Subcutaneous abdominal adipose tissue (tissue), 5 donors: ENCODE measurements around the gene SRM.
A peak's percentile ranks its signal among the peaks of the same experiment; 100 is the strongest.
"Not testable (repeated sequence)": the region's sequence is repeated elsewhere in the genome, so short reads cannot be mapped to it uniquely, and the experiment has no call there.

Experiments used
- H3K27ac ChIP-seq: one replicate; pipeline ENCODE4 v1.7.0; 2013; ENCODE audit warnings: low read depth, mild to moderate bottlenecking, inconsistent platforms, low read length, moderate library complexity
- H3K27me3 ChIP-seq, 5 donors: one replicate each; pipeline ENCODE4 v1.7.0; 2013; ENCODE audit warnings: low read length in 5 of 5, inconsistent platforms in 1 of 5; ENCODE audit not compliant: control insufficient read depth in 5 of 5, insufficient read depth in 4 of 5
- H3K36me3 ChIP-seq, 5 donors: one replicate each; pipeline ENCODE4 v1.7.0; 2013; ENCODE audit warnings: low read length in 5 of 5; ENCODE audit not compliant: control insufficient read depth in 5 of 5, insufficient read depth in 5 of 5
- H3K4me1 ChIP-seq, 5 donors: one replicate each; pipeline ENCODE4 v1.7.0; 2013; ENCODE audit warnings: low read length in 5 of 5, mild to moderate bottlenecking in 3 of 5, moderate library complexity in 1 of 5; ENCODE audit not compliant: control insufficient read depth in 5 of 5, insufficient read depth in 5 of 5
- H3K4me3 ChIP-seq, 5 donors: one replicate each; pipeline ENCODE4 v1.7.0; 2013; ENCODE audit warnings: low read length in 5 of 5, low read depth in 1 of 5
- H3K9ac ChIP-seq, 5 donors: one replicate each; pipeline ENCODE4 v1.7.0; 2013; ENCODE audit warnings: low read length in 5 of 5, mild to moderate bottlenecking in 4 of 5, moderate library complexity in 3 of 5
- H3K9me3 ChIP-seq, 5 donors: one replicate each; pipeline ENCODE4 v1.7.0; 2013; ENCODE audit warnings: low read length in 5 of 5; ENCODE audit not compliant: control insufficient read depth in 5 of 5
- donor health status: healthy.
- donor health status: healthy.
- donor health status: healthy.
- donor health status: healthy.
- donor health status: healthy.

Gene SRM

DNA sequence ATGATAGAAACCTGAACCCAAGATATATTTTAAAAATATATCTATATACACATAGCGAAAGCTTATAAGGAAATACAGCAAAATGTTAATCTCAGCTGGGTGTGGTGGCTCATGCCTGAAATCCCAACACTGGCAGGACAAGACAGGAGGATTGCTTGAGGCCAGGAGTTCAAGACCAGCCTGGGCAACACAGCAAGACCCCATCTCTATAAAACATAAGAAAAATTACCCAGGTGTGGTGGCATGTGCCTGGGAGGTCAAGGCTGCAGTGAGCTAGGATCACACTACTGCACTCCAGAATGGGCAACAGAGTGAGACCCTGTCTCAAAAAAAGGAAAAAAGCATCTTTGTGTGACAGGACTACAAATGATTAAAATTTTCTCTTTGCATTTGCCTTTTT, 6.0 kb upstream of the SRM start:
- Histone ChIP-seq H3K9ac (no peak overlapping the region), H3K9me3 (peaks cover 0 to 5% (median 0%) of the 10 kb centered on the region in 5 donors), H3K4me3 (no peak overlapping the region), H3K4me1 (peaks cover 1 to 8% (median 6%) of the 10 kb centered on the region in 5 donors), H3K27me3 (no peaks in the 10 kb centered on the region), H3K27ac (no peak overlapping the region), H3K36me3 (peaks cover 5 to 62% (median 60%) of the 10 kb centered on the region in 5 donors)

GRCh38 chr1:11064942-11065341, 5.1 kb upstream of the SRM start:
- peaks cover 2 to 54% (median 51%) of the 10 kb centered on the region in 5 donors for H3K36me3 ChIP-seq
- H3K4me1 ChIP-seq, result peaks cover 3 to 13% (median 12%) of the 10 kb centered on the region in 5 donors
- no peak overlapping the region for H3K9ac ChIP-seq

DNA sequence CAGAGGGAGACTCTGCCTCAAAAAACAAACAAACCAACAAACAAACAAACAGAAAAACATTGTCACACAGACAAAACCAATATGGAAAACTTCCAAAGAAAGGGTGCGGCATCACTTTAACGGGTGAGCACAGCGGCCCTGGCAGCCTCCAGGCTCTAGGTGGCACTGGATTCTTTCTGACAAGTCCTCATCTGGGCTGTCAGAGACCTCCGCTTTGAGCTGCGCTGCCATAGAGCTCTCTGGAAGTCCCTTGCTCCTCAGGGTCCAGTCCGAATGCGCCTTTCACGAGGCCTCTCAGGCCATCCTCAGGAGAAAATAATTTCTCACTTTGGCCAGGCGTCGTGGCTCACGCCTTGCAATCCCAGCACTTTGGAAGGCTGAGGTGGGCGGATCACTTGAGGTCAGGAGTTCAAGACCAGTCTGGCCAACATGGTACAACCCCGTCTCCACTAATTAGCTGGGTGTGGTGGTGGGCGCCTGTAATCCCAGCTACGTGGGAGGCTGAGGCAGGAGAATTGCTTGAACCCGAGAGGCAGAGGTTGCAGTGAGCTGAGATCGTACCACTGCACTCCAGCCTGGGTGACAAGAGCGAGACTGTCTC, 4.2 kb upstream of the SRM start:
- not testable (repeated sequence) for H3K9me3 ChIP-seq, H3K27ac ChIP-seq, H3K4me3 ChIP-seq, H3K27me3 ChIP-seq, H3K9ac ChIP-seq
- H3K36me3 ChIP-seq, result peaks cover 2 to 45% (median 42%) of the 10 kb centered on the region in 5 donors
- H3K4me1 ChIP-seq, result peaks cover 3 to 20% (median 17%) of the 10 kb centered on the region in 5 donors

More at GRCh38 chr1:11064942-11065341, 5.1 kb upstream of the SRM start:
- Histone ChIP-seq H3K4me3 (no peak overlapping the region), H3K9me3 (peaks cover 0 to 5% (median 0%) of the 10 kb centered on the region in 5 donors), H3K27ac (no peak overlapping the region), H3K27me3 (no peaks in the 10 kb centered on the region)

GRCh38 chr1:11062965-11063401, 3.2 kb upstream of the SRM start:
- Histone ChIP-seq H3K4me1 (peaks cover 3 to 27% (median 23%) of the 10 kb centered on the region in 5 donors), H3K27ac (no peak overlapping the region), H3K27me3 (no peaks in the 10 kb centered on the region), H3K36me3 (peaks cover 2 to 35% (median 33%) of the 10 kb centered on the region in 5 donors), H3K9ac (no peak overlapping the region), H3K9me3 (peaks cover 0 to 5% (median 0%) of the 10 kb centered on the region in 5 donors), H3K4me3 (no peak overlapping the region)

GRCh38 chr1:11061652-11062365, 2.0 kb upstream of the SRM start:
- H3K27ac ChIP-seq, result no peak overlapping the region
- H3K27me3 ChIP-seq, result no peaks in the 10 kb centered on the region
- peaks cover 2 to 34% (median 28%) of the 10 kb centered on the region in 5 donors for H3K36me3 ChIP-seq
- peaks cover 3 to 27% (median 23%) of the 10 kb centered on the region in 5 donors for H3K4me1 ChIP-seq
- H3K9me3 ChIP-seq, result peaks cover 0 to 5% (median 0%) of the 10 kb centered on the region in 5 donors
- peak overlapping the region in 2 of 5 donors; percentile 11 to 26 for H3K9ac ChIP-seq
- H3K4me3 ChIP-seq, result no peak overlapping the region

- H3K9me3 ChIP-seq, result no peaks in the 10 kb centered on the region
- H3K4me1 ChIP-seq, result peaks cover 3 to 27% (median 23%) of the 10 kb centered on the region in 5 donors
- H3K27me3 ChIP-seq, result no peaks in the 10 kb centered on the region
- peak overlapping the region; percentile 65 to 91 (median 81) for H3K4me3 ChIP-seq
- peaks cover 0 to 30% (median 21%) of the 10 kb centered on the region in 5 donors for H3K36me3 ChIP-seq
- H3K9ac ChIP-seq, result peak overlapping the region; percentile 38 to 96 (median 90)
- no peak overlapping the region for H3K27ac ChIP-seq
Measured at GRCh38 chr1:11059155-11059967, 457 bp downstream of the SRM start.

- H3K27me3 ChIP-seq, result no peaks in the 10 kb centered on the region
- H3K9me3 ChIP-seq, result no peaks in the 10 kb centered on the region
- H3K9ac ChIP-seq, result peak overlapping the region in 4 of 5 donors; percentile 89 to 96 (median 92)
- H3K27ac ChIP-seq, result no peak overlapping the region
- H3K36me3 ChIP-seq, result peaks cover 0 to 32% (median 21%) of the 10 kb centered on the region in 5 donors
- H3K4me3 ChIP-seq, result peak overlapping the region in 4 of 5 donors; percentile 75 to 91 (median 85)
- peaks cover 3 to 27% (median 23%) of the 10 kb centered on the region in 5 donors for H3K4me1 ChIP-seq
Measured at GRCh38 chr1:11058595-11059154, 1.1 kb downstream of the SRM start.

GRCh38 chr1:11058026-11058425, 1.8 kb downstream of the SRM start:
- H3K27me3 ChIP-seq, result peaks cover 0 to 1% (median 0%) of the 10 kb centered on the region in 5 donors
- no peak overlapping the region for H3K4me3 ChIP-seq
- peaks cover 0 to 27% (median 18%) of the 10 kb centered on the region in 5 donors for H3K36me3 ChIP-seq

GRCh38 chr1:11057477-11057876, 2.3 kb downstream of the SRM start:
- Histone ChIP-seq H3K4me3 (no peak overlapping the region), H3K36me3 (peaks cover 0 to 27% (median 16%) of the 10 kb centered on the region in 5 donors), H3K9me3 (no peaks in the 10 kb centered on the region), H3K27me3 (peaks cover 0 to 4% (median 0%) of the 10 kb centered on the region in 5 donors), H3K27ac (no peak overlapping the region), H3K9ac (no peak overlapping the region), H3K4me1 (peaks cover 3 to 29% (median 27%) of the 10 kb centered on the region in 5 donors)

More at GRCh38 chr1:11058026-11058425, 1.8 kb downstream of the SRM start:
- no peaks in the 10 kb centered on the region for H3K9me3 ChIP-seq
- H3K4me1 ChIP-seq, result peaks cover 3 to 28% (median 25%) of the 10 kb centered on the region in 5 donors
- no peak overlapping the region for H3K9ac ChIP-seq
- no peak overlapping the region for H3K27ac ChIP-seq
